CD4-positive, alpha-beta T cell (primary cell): ENCODE measurements around the gene KRTAP16-1. TPM values are rescaled to one million over a fixed set of nuclear protein-coding genes. Genes with fewer than 3 reads are reported as not detected.

ENCODE experiments used
- ATAC-seq: fragments of 200-7000 bp; cut with Tn5 transposase; one replicate; pipeline ENCODE4 v1.10.0; 2022; ENCODE audit warnings: mild to moderate bottlenecking; ENCODE audit not compliant: poor library complexity
- CTCF ChIA-PET: fragments of 350-600 bp; sonication (Branson Sonifier 250); formaldehyde crosslinking; loops from one replicate; lab custom pipeline; 2021; ENCODE audit warnings: antibody characterized with exemption, inconsistent platforms; lab: Charles Lee
- POLR2A ChIA-PET: fragments of 350-600 bp; sonication (Branson Sonifier 250); formaldehyde crosslinking; loops from one replicate; lab custom pipeline; 2021; ENCODE audit warnings: antibody characterized with exemption, inconsistent platforms; lab: Charles Lee
- DNase-seq, 14 experiments: peaks; one replicate each; pipeline ENCODE4 v3.0.0-alpha.2; 2013 to 2020; ENCODE audit warnings: mixed read lengths in 2 of 14
- H3K27ac ChIP-seq, 2 donors: one replicate each; pipeline versions ENCODE4 v1.5.1 to v1.7.0; 2013; ENCODE audit warnings: low read length in 2 of 2, low read depth in 1 of 2, mild to moderate bottlenecking in 1 of 2
- H3K27me3 ChIP-seq, 2 experiments: 1 replicate in 1 of 2; 2 replicates in 1 of 2; pipeline versions ENCODE4 v1.6.1 to v1.7.0; 2013; ENCODE audit warnings: low read length in 2 of 2, control low read depth in 1 of 2, mild to moderate bottlenecking in 1 of 2, moderate library complexity in 1 of 2; ENCODE audit not compliant: insufficient read depth in 2 of 2, control insufficient read depth in 1 of 2
- H3K36me3 ChIP-seq: one replicate; pipeline ENCODE4 v1.6.1; 2013; ENCODE audit warnings: low read length, control low read depth; ENCODE audit not compliant: insufficient read depth
- H3K4me1 ChIP-seq: one replicate; pipeline ENCODE4 v1.6.1; 2013; ENCODE audit warnings: low read length, control low read depth; ENCODE audit not compliant: insufficient read depth
- H3K4me3 ChIP-seq: one replicate; pipeline ENCODE4 v1.5.1; 2013; ENCODE audit warnings: mild to moderate bottlenecking, low read length, moderate library complexity
- H3K9me3 ChIP-seq, 2 experiments: 1 replicate in 1 of 2; 2 replicates in 1 of 2; pipeline versions ENCODE4 v1.6.1 to v1.7.0; 2013; ENCODE audit warnings: low read length in 2 of 2, mild to moderate bottlenecking in 2 of 2, control low read depth in 1 of 2, moderate library complexity in 1 of 2; ENCODE audit not compliant: control insufficient read depth in 1 of 2, insufficient read depth in 1 of 2
- H3K27ac Mint-ChIP-seq: one replicate; pipeline ENCODE4 v1.8.0; 2020; ENCODE audit warnings: mixed read lengths
- H3K27me3 Mint-ChIP-seq: one replicate; pipeline ENCODE4 v1.8.0; 2021; ENCODE audit warnings: mixed read lengths
- H3K36me3 Mint-ChIP-seq: one replicate; pipeline ENCODE4 v1.8.0; 2021; ENCODE audit warnings: low read depth, mixed read lengths
- H3K4me1 Mint-ChIP-seq: one replicate; pipeline ENCODE4 v1.8.0; 2021; ENCODE audit warnings: low read depth, mixed read lengths
- H3K4me3 Mint-ChIP-seq: one replicate; pipeline ENCODE4 v1.8.0; 2020; ENCODE audit warnings: mild to moderate bottlenecking, mixed read lengths
- H3K9me3 Mint-ChIP-seq: one replicate; pipeline ENCODE4 v1.8.0; 2020; ENCODE audit warnings: mixed read lengths
- CTCF ChIP-seq: fragments of 200-600 bp; IDR thresholded peaks from one replicate; pipeline ENCODE4 v1.8.0; 2022; ENCODE audit warnings: antibody characterized with exemption, mild to moderate bottlenecking
- intact Hi-C, 2 experiments: fragments of 100-400 bp; cut with DNase I in 1 of 2; cut with micrococcal nuclease in 1 of 2; formaldehyde crosslinking; loops; one replicate each; pipeline versions ENCODE4 v1.15.1 to v1.9.0; 2023 to 2025; cut with DNase I, micrococcal nuclease
- total RNA-seq, 174 experiments: library from RNA in 2 of 174; stranded (reverse) in 2 of 174; gene quantifications; one replicate each; pipeline ENCODE4 v1.2.3 and lab custom pipeline; 2021 to 2026

The KRTAP16-1 gene
- total RNA-seq, 2 experiments from 2014 or later = 1.0 to 1.1 TPM

- Mint-ChIP-seq H3K27ac (peak overlapping the region; percentile 74), H3K36me3 (no peaks in the 10 kb centered on the region), H3K9me3 (no peaks in the 10 kb centered on the region), H3K4me3 (no peak overlapping the region), H3K27me3 (no peaks in the 10 kb centered on the region), H3K4me1 (peaks cover 59% of the 10 kb centered on the region)
- Histone ChIP-seq H3K27ac (no peak overlapping the region), H3K36me3 (no peaks in the 10 kb centered on the region), H3K27me3 (no peaks in the 10 kb centered on the region), H3K4me1 (peaks cover 76% of the 10 kb centered on the region), H3K4me3 (no peak overlapping the region), H3K9me3 (no peaks in the 10 kb centered on the region)
- no peak for TF ChIP-seq CTCF
- POLR2A ChIA-PET = no interaction called here
- ATAC-seq = peak; percentile 58
- CTCF ChIA-PET = no interaction called here
- intact Hi-C loops = loop anchor here in 1 of 2 experiments (5.0 to 10.0 kb wide), 2 partner anchors 168 to 221 kb away; no protein-coding TSS in a partner anchor
- peak in 7 of 14 experiments; percentile 10 to 68 (median 49) for DNase-seq
These were observed 17.4 kb upstream of the KRTAP16-1 start for GRCh38 chr17:41326173-41327145.

GRCh38 chr17:41325611-41326010, 16.5 kb upstream of the KRTAP16-1 start:
- ChIA-PET CTCF (no interaction called here), POLR2A (no interaction called here)
- Histone ChIP-seq H3K4me1 (peaks cover 76% of the 10 kb centered on the region), H3K36me3 (no peaks in the 10 kb centered on the region), H3K27ac (no peak overlapping the region), H3K9me3 (no peaks in the 10 kb centered on the region), H3K27me3 (no peaks in the 10 kb centered on the region), H3K4me3 (no peak overlapping the region)
- Mint-ChIP-seq H3K27ac (peak overlapping the region; percentile 74), H3K36me3 (no peaks in the 10 kb centered on the region), H3K4me3 (no peak overlapping the region), H3K9me3 (no peaks in the 10 kb centered on the region), H3K4me1 (peaks cover 67% of the 10 kb centered on the region), H3K27me3 (no peaks in the 10 kb centered on the region)
- intact Hi-C loops = loop anchor here in 1 of 2 experiments (5.0 to 10.0 kb wide), 2 partner anchors 169 to 222 kb away; no protein-coding TSS in a partner anchor
- DNase-seq = no peak
- TF ChIP-seq CTCF = no peak
- no peak for ATAC-seq

GRCh38 chr17:41325126-41325525, 16.0 kb upstream of the KRTAP16-1 start:
- POLR2A ChIA-PET = no interaction called here
- Histone ChIP-seq H3K27me3 (no peaks in the 10 kb centered on the region), H3K4me3 (no peak overlapping the region), H3K4me1 (peaks cover 76% of the 10 kb centered on the region), H3K9me3 (no peaks in the 10 kb centered on the region), H3K36me3 (no peaks in the 10 kb centered on the region), H3K27ac (no peak overlapping the region)
- H3K27ac Mint-ChIP-seq = no peak overlapping the region
- H3K36me3 Mint-ChIP-seq = no peaks in the 10 kb centered on the region
- H3K9me3 Mint-ChIP-seq = no peaks in the 10 kb centered on the region
- intact Hi-C loops = loop anchor here in 1 of 2 experiments (5.0 to 10.0 kb wide), 2 partner anchors 170 to 222 kb away; no protein-coding TSS in a partner anchor
- no peaks in the 10 kb centered on the region for H3K27me3 Mint-ChIP-seq
- CTCF ChIA-PET = no interaction called here
- TF ChIP-seq CTCF = no peak
- H3K4me3 Mint-ChIP-seq = no peak overlapping the region
- H3K4me1 Mint-ChIP-seq = peaks cover 69% of the 10 kb centered on the region
- DNase-seq (no peak), ATAC-seq (no peak)
